Activated CD8-positive, alpha-beta memory T cell treated with anti-CD3 and anti-CD28 coated beads, Interleukin-2, amount 10 ng/mL, durations not matched to agents 7 days and 5 days (primary cell): ENCODE data around the gene SLCO2A1. TPM values are rescaled to one million over a fixed set of nuclear protein-coding genes. Genes with fewer than 3 reads are reported as not detected.

Source experiments
- ATAC-seq: fragments of 150-1000 bp; cut with Tn5 transposase; one replicate; pipeline ENCODE4 v1.10.0; 2021; ENCODE audit warnings: moderate library complexity
- CTCF ChIA-PET: fragments of 350-600 bp; sonication (Branson Sonifier 250); formaldehyde crosslinking; loops from one replicate; lab custom pipeline; 2021; ENCODE audit warnings: antibody characterized with exemption; lab: Charles Lee
- DNase-seq: peaks from one replicate; pipeline ENCODE4 v3.0.0-alpha.2; 2020
- H3K27ac Mint-ChIP-seq: one replicate; pipeline ENCODE4 v1.8.0; 2021; ENCODE audit warnings: mild to moderate bottlenecking, mixed read lengths
- H3K27me3 Mint-ChIP-seq: one replicate; pipeline ENCODE4 v1.8.0; 2021; ENCODE audit warnings: mixed read lengths
- H3K36me3 Mint-ChIP-seq: one replicate; pipeline ENCODE4 v1.8.0; 2021; ENCODE audit warnings: mild to moderate bottlenecking, mixed read lengths
- H3K4me1 Mint-ChIP-seq: one replicate; pipeline ENCODE4 v1.8.0; 2021; ENCODE audit warnings: mixed read lengths
- H3K4me3 Mint-ChIP-seq: one replicate; pipeline ENCODE4 v1.8.0; 2021; ENCODE audit warnings: mild to moderate bottlenecking, moderate library complexity, mixed read lengths
- H3K9me3 Mint-ChIP-seq: one replicate; pipeline ENCODE4 v1.8.0; 2022; ENCODE audit warnings: low read depth, mixed read lengths
- total RNA-seq, 2 experiments: library from RNA; stranded (reverse); gene quantifications; one replicate each; pipeline ENCODE4 v1.2.3, GENCODE V29; 2021

Gene SLCO2A1
- total RNA-seq, 2 experiments from 2014 or later: not detected

- H3K27me3 Mint-ChIP-seq: no peaks in the 10 kb centered on the region
- H3K36me3 Mint-ChIP-seq: no peaks in the 10 kb centered on the region
- ATAC-seq (no peak), DNase-seq (no peak)
- CTCF ChIA-PET: no interaction called here
- no peak overlapping the region for H3K4me3 Mint-ChIP-seq
- H3K4me1 Mint-ChIP-seq: no peaks in the 10 kb centered on the region
- H3K27ac Mint-ChIP-seq: no peak overlapping the region
- H3K9me3 Mint-ChIP-seq: no peaks in the 10 kb centered on the region
Observed at GRCh38 chr3:134067531-134068161, 37.9 kb upstream of the SLCO2A1 start.

- CTCF ChIA-PET: no interaction called here
- DNase-seq (no peak), ATAC-seq (no peak)
- H3K27me3 Mint-ChIP-seq: peaks cover 5% of the 10 kb centered on the region
- H3K36me3 Mint-ChIP-seq: no peaks in the 10 kb centered on the region
- no peak overlapping the region for H3K4me3 Mint-ChIP-seq
- no peaks in the 10 kb centered on the region for H3K9me3 Mint-ChIP-seq
- H3K27ac Mint-ChIP-seq: no peak overlapping the region
- H3K4me1 Mint-ChIP-seq: no peaks in the 10 kb centered on the region
Observed at GRCh38 chr3:134066651-134067530, 37.2 kb upstream of the SLCO2A1 start.

DNA sequence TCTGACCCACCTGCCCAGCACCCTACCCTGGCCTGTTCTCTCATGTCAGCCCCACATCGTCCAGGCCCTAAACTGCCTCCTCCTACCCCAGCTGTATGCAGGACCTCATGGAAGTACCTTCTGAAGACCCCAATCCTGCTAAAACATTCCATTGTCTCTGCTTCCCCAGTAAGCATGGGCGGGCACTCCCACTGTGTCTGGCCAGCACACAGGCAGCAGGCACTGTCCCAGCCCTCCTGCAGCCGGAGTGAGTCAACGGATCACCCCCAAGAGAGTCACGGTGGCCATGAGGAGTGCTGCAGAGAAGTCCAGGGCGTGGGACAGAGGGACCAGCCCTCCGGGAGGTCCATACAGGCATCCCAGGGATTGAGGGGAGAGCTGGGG is 36.4 kb upstream of the SLCO2A1 start:
- peaks cover 11% of the 10 kb centered on the region for H3K27me3 Mint-ChIP-seq
- H3K36me3 Mint-ChIP-seq: no peaks in the 10 kb centered on the region
- peak; percentile 19 for DNase-seq
- no peaks in the 10 kb centered on the region for H3K4me1 Mint-ChIP-seq
- ATAC-seq: no peak
- H3K27ac Mint-ChIP-seq: no peak overlapping the region
- no peaks in the 10 kb centered on the region for H3K9me3 Mint-ChIP-seq
- H3K4me3 Mint-ChIP-seq: no peak overlapping the region
- CTCF ChIA-PET: no interaction called here

GRCh38 chr3:134065252-134066157 is 35.8 kb upstream of the SLCO2A1 start:
- ATAC-seq (no peak), DNase-seq (peak; percentile 23)
- no peaks in the 10 kb centered on the region for H3K4me1 Mint-ChIP-seq
- no peak overlapping the region for H3K4me3 Mint-ChIP-seq
- CTCF ChIA-PET: no interaction called here
- peaks cover 11% of the 10 kb centered on the region for H3K27me3 Mint-ChIP-seq
- no peaks in the 10 kb centered on the region for H3K9me3 Mint-ChIP-seq
- H3K36me3 Mint-ChIP-seq: no peaks in the 10 kb centered on the region
- no peak overlapping the region for H3K27ac Mint-ChIP-seq

DNA sequence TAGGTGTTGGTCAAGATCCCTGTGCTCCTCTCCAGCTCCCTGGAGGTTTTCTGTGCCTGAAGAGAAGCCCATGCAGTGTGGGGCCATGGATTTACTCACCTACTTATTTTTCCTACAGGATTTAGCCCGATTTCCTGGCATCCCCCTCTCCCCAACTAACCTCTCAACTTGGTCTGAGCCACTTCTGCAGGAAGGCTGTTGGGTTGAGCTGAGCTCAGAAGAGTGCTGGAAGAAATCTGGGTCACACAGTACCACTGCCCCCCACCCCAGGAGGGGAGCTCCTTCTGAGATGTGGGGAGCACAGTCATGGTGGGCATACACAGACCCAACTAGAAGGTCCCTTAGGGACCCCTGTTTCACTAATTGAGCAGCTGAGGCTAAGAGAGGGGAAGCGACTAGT is 34.4 kb upstream of the SLCO2A1 start:
- Mint-ChIP-seq H3K27ac (no peak overlapping the region), H3K36me3 (no peaks in the 10 kb centered on the region), H3K9me3 (no peaks in the 10 kb centered on the region), H3K4me3 (no peak overlapping the region), H3K27me3 (peaks cover 13% of the 10 kb centered on the region), H3K4me1 (no peaks in the 10 kb centered on the region)
- CTCF ChIA-PET: no interaction called here
- no peak for DNase-seq
- ATAC-seq: no peak

GRCh38 chr3:134061401-134061800 is 31.7 kb upstream of the SLCO2A1 start:
- ATAC-seq (no peak), DNase-seq (no peak)
- Mint-ChIP-seq H3K4me3 (no peak overlapping the region), H3K9me3 (no peaks in the 10 kb centered on the region), H3K27me3 (peaks cover 13% of the 10 kb centered on the region), H3K27ac (no peak overlapping the region), H3K36me3 (no peaks in the 10 kb centered on the region), H3K4me1 (peaks cover 2% of the 10 kb centered on the region)
- CTCF ChIA-PET: no interaction called here

GRCh38 chr3:134060561-134061385 is 31.0 kb upstream of the SLCO2A1 start:
- Mint-ChIP-seq H3K27me3 (peaks cover 13% of the 10 kb centered on the region), H3K4me3 (no peak overlapping the region), H3K27ac (no peak overlapping the region), H3K36me3 (no peaks in the 10 kb centered on the region), H3K4me1 (peaks cover 2% of the 10 kb centered on the region), H3K9me3 (no peaks in the 10 kb centered on the region)
- CTCF ChIA-PET: no interaction called here
- DNase-seq (no peak), ATAC-seq (no peak)

GRCh38 chr3:134059671-134060560 is 30.2 kb upstream of the SLCO2A1 start:
- CTCF ChIA-PET: no interaction called here
- ATAC-seq: no peak

GRCh38 chr3:134059035-134059601 is 29.4 kb upstream of the SLCO2A1 start:
- CTCF ChIA-PET: no interaction called here
- DNase-seq: no peak
- Mint-ChIP-seq H3K9me3 (no peaks in the 10 kb centered on the region), H3K36me3 (no peaks in the 10 kb centered on the region), H3K4me1 (peaks cover 2% of the 10 kb centered on the region), H3K27me3 (peaks cover 13% of the 10 kb centered on the region), H3K4me3 (no peak overlapping the region), H3K27ac (no peak overlapping the region)
- no peak for ATAC-seq

More at GRCh38 chr3:134059671-134060560, 30.2 kb upstream of the SLCO2A1 start:
- Mint-ChIP-seq H3K4me3 (no peak overlapping the region), H3K27ac (no peak overlapping the region), H3K9me3 (no peaks in the 10 kb centered on the region), H3K27me3 (peaks cover 13% of the 10 kb centered on the region), H3K4me1 (peaks cover 2% of the 10 kb centered on the region), H3K36me3 (no peaks in the 10 kb centered on the region)
- DNase-seq: no peak

DNA sequence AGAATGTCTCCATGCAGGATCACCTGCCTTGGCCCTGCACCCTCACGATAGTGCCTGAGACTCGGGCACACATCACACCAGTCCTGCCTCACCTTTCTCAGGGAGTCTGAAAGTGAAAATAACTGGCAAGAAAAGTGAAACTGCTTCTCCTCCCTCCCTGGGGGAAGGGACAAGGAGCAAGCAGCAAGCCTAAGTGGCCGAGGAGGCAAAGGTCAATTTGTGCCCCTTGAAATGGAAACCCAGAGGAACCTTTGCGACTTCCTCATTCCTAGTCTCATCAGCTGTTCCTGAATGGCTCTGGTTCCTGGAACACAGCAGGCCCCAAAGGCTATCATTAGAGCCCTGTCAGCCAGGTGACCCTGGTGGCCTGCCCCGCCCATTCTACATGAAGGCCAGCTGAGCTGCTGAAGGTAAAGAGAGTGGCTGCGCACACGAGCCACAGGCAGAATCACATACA is 28.0 kb upstream of the SLCO2A1 start:
- CTCF ChIA-PET: no interaction called here
- Mint-ChIP-seq H3K36me3 (no peaks in the 10 kb centered on the region), H3K27me3 (peaks cover 13% of the 10 kb centered on the region), H3K9me3 (no peaks in the 10 kb centered on the region), H3K27ac (no peak overlapping the region), H3K4me1 (peaks cover 2% of the 10 kb centered on the region), H3K4me3 (no peak overlapping the region)
- no peak for ATAC-seq
- no peak for DNase-seq

DNA sequence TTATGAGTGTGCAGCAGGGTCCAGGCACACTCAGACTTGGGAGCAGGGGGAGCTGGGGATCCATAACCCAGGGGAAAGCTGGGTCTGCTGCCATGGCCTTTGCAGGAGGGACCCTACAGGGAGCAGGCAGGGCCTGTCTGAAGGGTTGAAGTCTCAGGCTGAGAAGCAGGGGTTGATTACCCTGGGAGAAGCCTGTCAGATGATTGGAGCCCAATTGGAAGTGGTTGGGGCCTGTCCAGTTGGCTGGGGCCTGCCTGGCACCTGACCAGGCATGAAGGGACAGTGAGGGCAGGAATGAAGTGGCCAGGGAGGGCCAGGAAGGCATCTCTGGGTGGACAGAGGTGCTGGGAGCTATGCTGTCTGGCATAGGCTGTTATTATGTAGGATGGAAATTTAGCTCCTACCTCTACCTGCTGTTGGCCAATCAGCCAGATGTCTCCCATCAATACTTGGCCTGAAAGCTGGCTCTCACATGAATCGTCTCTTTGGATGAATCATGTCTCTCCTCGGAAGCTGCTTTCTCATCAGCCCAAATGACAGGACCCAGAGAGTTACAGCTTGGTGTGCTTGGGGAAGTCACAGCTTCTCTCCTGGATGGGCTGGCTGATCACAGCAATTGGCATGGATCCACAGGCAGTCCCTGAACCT is 27.4 kb upstream of the SLCO2A1 start:
- Mint-ChIP-seq H3K36me3 (no peaks in the 10 kb centered on the region), H3K27me3 (peaks cover 9% of the 10 kb centered on the region), H3K4me3 (no peak overlapping the region), H3K4me1 (peaks cover 2% of the 10 kb centered on the region), H3K27ac (no peak overlapping the region), H3K9me3 (no peaks in the 10 kb centered on the region)
- CTCF ChIA-PET: no interaction called here
- DNase-seq (no peak), ATAC-seq (no peak)
